ENCODE results near the gene KIF2A. TPM values are rescaled to one million over a fixed set of nuclear protein-coding genes. Genes with fewer than 3 reads are reported as not detected.

Gene KIF2A
- total RNA-seq, 1 experiment from 2014 or later: 86.1 TPM

DNA sequence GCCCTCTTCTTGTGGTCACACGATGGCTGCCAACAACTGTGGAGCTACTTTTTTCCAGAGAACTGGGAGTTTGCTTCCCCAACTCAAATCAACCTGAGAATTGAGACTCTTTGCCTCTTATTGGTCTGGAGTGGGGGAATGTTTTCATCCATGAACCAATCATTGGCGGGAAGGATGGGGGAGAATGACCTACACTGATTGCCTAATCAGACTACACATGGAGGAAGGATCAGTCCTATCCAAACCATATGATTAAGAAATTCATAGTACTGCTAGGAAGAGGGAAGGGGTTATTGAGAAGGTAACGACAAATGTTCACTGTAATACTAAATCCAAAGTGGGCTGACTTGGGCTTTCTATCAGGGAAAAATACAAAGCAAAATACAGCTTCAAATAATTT lies 7.9 kb upstream of the KIF2A start:
- WGBS (ENCODE audit: extremely low coverage, insufficient read length, low lambda C conversion rate): no CpG with 5 or more reads among the region's 3 CpGs
- no peak overlapping the region for H3K27ac Mint-ChIP-seq
- no peak for DNase-seq

More for the DNA sequence above, 7.9 kb upstream of the KIF2A start:
- no peaks in the 10 kb centered on the region for H3K4me1 ChIP-seq (ENCODE audit: insufficient read depth, low read length)
- H4K8ac ChIP-seq (replicated peaks; ENCODE audit: insufficient read length, low read depth, low read length): no peak overlapping the region
- no peak overlapping the region for H3K18ac ChIP-seq (ENCODE audit: insufficient read length, low read depth, low read length)
- no peak overlapping the region for H2BK12ac ChIP-seq (ENCODE audit: insufficient read length, low read depth, low read length)
- Mint-ChIP-seq H3K4me1 (no peaks in the 10 kb centered on the region), H3K27me3 (ENCODE audit: low read depth) (peaks cover 31% of the 10 kb centered on the region), H3K4me3 (no peak overlapping the region), H3K9me3 (no peaks in the 10 kb centered on the region), H3K36me3 (ENCODE audit: insufficient read depth in 1 of 3, low read depth in 3 of 3) (no peaks in the 10 kb centered on the region; a peak in 1 of 7 replicates)
- no peaks in the 10 kb centered on the region for H3K79me2 ChIP-seq (ENCODE audit: insufficient read depth, low read length)
- H3K56ac ChIP-seq (ENCODE audit: insufficient read length, low read depth, low read length): no peak overlapping the region
- H2BK20ac ChIP-seq (ENCODE audit: low read depth, low read length, poor library complexity, severe bottlenecking): no peak overlapping the region
- no peaks in the 10 kb centered on the region for H3K27me3 ChIP-seq (ENCODE audit: insufficient read depth, low read length)
- H2BK5ac ChIP-seq (ENCODE audit: insufficient read length, low read length): no peak overlapping the region
- TF ChIP-seq, protein P1, sequence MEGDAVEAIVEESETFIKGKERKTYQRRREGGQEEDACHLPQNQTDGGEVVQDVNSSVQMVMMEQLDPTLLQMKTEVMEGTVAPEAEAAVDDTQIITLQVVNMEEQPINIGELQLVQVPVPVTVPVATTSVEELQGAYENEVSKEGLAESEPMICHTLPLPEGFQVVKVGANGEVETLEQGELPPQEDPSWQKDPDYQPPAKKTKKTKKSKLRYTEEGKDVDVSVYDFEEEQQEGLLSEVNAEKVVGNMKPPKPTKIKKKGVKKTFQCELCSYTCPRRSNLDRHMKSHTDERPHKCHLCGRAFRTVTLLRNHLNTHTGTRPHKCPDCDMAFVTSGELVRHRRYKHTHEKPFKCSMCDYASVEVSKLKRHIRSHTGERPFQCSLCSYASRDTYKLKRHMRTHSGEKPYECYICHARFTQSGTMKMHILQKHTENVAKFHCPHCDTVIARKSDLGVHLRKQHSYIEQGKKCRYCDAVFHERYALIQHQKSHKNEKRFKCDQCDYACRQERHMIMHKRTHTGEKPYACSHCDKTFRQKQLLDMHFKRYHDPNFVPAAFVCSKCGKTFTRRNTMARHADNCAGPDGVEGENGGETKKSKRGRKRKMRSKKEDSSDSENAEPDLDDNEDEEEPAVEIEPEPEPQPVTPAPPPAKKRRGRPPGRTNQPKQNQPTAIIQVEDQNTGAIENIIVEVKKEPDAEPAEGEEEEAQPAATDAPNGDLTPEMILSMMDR (conservative IDR thresholded peaks at IDR 0.05): no peak
- no peak overlapping the region for H2BK15ac ChIP-seq (ENCODE audit: low read depth, low read length)
- no peak overlapping the region for H4K5ac ChIP-seq (ENCODE audit: insufficient read length, low read depth, low read length)
- H3K79me1 ChIP-seq (ENCODE audit: insufficient read depth, low read depth, low read length, poor library complexity, severe bottlenecking): no peaks in the 10 kb centered on the region
- no peak overlapping the region for H3K23ac ChIP-seq (ENCODE audit: insufficient read length, low read depth, low read length)
- no peak overlapping the region for H2AFZ ChIP-seq (ENCODE audit: low read length)
- no peak overlapping the region for H3T11ph ChIP-seq (ENCODE audit: low read length)
- no peak overlapping the region for H3K4ac ChIP-seq (ENCODE audit: low read depth, low read length)
- H4K91ac ChIP-seq (ENCODE audit: insufficient read length, low read depth, low read length): no peak overlapping the region
- no peak overlapping the region for H2BK120ac ChIP-seq (ENCODE audit: low read depth, low read length, poor library complexity, severe bottlenecking)
- no peak overlapping the region for H3K4me2 ChIP-seq (ENCODE audit: insufficient read depth, insufficient read length, low read length)
- H3K23me2 ChIP-seq (ENCODE audit: insufficient read length, low read depth, low read length, poor library complexity, severe bottlenecking): no peaks in the 10 kb centered on the region
- no peak overlapping the region for H3K27ac ChIP-seq (ENCODE audit: insufficient read length, low read depth, low read length)
- no peak overlapping the region for H2AK5ac ChIP-seq (ENCODE audit: insufficient read length, low read length)
- no peak overlapping the region for H3K9ac ChIP-seq (ENCODE audit: extremely low read depth, insufficient read length, low read length)
- no peaks in the 10 kb centered on the region for H3K9me3 ChIP-seq (ENCODE audit: control insufficient read depth, low read depth, low read length)
- no peaks in the 10 kb centered on the region for H4K20me1 ChIP-seq (ENCODE audit: control insufficient read depth, insufficient read depth, insufficient read length)
- no peak overlapping the region for H3K14ac ChIP-seq (ENCODE audit: insufficient read depth, low read length)

All from H9 (cell line).